ENCODE data around the gene PRKAB1. TPM values are rescaled to one million over a fixed set of nuclear protein-coding genes. Genes with fewer than 3 reads are reported as not detected.

PRKAB1 gene
- polyA plus RNA-seq, 2 of the 4 experiments (the other 2 are of a cell fraction) = 19.0 to 49.2 TPM

DNA sequence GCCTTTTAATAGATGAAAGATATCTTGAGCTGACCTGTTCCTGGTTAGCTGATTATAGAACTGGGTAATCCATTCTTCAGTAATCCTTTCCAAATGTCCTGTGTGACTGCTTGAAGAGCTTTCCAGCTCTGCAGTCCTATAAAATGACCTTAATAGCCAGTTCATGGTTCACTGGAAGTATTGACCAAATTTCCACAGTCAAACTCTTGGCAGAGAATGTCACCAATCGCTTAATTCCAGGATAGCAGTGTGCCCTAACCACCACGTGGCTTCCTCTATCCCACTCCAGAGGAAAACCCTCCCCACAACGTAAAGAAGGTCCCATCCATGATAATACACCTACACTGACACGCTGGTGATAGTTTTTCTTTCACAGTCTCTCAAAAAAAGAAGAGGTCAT lies 17.4 kb downstream of the PRKAB1 start:
- DNase-seq (ENCODE audit: low read depth in 1 of 2, low spot score in 1 of 2) = no peak
- no peak for ATAC-seq
- no peak overlapping the region for H3K4me3 ChIP-seq
- WGBS (ENCODE audit: missing lambda C conversion rate) = 90% methylated on average over 4 of the region's 4 CpGs
- peaks cover 14% of the 10 kb centered on the region; the same call in 1 of the 3 replicates for H3K4me1 ChIP-seq
- H3K27ac ChIP-seq = no peak overlapping the region
- POLR2A ChIA-PET = no interaction called here
- CTCF ChIA-PET = interaction anchor here (0.7 to 1.4 kb wide), 4 partner anchors 9 to 289 kb away, joined by 3 to 4 read pairs (median 3); no protein-coding TSS in a partner anchor
- H3K9me3 ChIP-seq = no peaks in the 10 kb centered on the region
- H3K4me2 ChIP-seq = no peak overlapping the region
- TF ChIP-seq PHF8 (IDR thresholded peaks at IDR 0.05; ENCODE audit: borderline replicate concordance, low read depth) = no peak
- FAIRE-seq = no peak

- TF ChIP-seq CBX8 (IDR thresholded peaks at IDR 0.05) = no peak
- peaks cover 14% of the 10 kb centered on the region; the same call in 1 of the 3 replicates for H3K4me1 ChIP-seq
- ChIA-PET CTCF (interaction anchor here (1.4 to 1.8 kb wide), 2 partner anchors 10 to 36 kb away, joined by 3 read pairs; no protein-coding TSS in a partner anchor), POLR2A (no interaction called here)
- H3K4me3 ChIP-seq = no peak overlapping the region
- H3K4me2 ChIP-seq = no peak overlapping the region
- no peak for ATAC-seq
- no peaks in the 10 kb centered on the region for H3K9me3 ChIP-seq
- no peak for FAIRE-seq
- 94% methylated on average over 12 of the region's 12 CpGs for WGBS (ENCODE audit: missing lambda C conversion rate)
- H3K27ac ChIP-seq = no peak overlapping the region
- DNase-seq (ENCODE audit: low read depth in 1 of 2, low spot score in 1 of 2) = no peak
Measured at GRCh38 chr12:119686355-119686754, 18.4 kb downstream of the PRKAB1 start.

- peaks cover 14% of the 10 kb centered on the region; the same call in 1 of the 3 replicates for H3K4me1 ChIP-seq
- WGBS (ENCODE audit: missing lambda C conversion rate) = 95% methylated on average over 13 of the region's 13 CpGs
- H3K9me3 ChIP-seq = no peaks in the 10 kb centered on the region
- ChIA-PET CTCF (interaction anchor here (1.4 to 1.8 kb wide), 2 partner anchors 10 to 35 kb away, joined by 3 to 4 read pairs; no protein-coding TSS in a partner anchor), POLR2A (no interaction called here)
- no peak for ATAC-seq
- H3K4me2 ChIP-seq = no peak overlapping the region
- DNase-seq (ENCODE audit: low read depth in 1 of 2, low spot score in 1 of 2) = no peak
- TF ChIP-seq MAZ (IDR thresholded peaks at IDR 0.05; ENCODE audit: borderline replicate concordance, low read depth, low read length) (no peak), EHF (CRISPR knock-in tag; IDR thresholded peaks at IDR 0.05) (no peak)
- no peak overlapping the region for H3K27ac ChIP-seq
- no peak overlapping the region for H3K4me3 ChIP-seq
- FAIRE-seq = no peak
Measured at GRCh38 chr12:119686776-119687175, 18.8 kb downstream of the PRKAB1 start.

GRCh38 chr12:119687406-119687805 lies 19.5 kb downstream of the PRKAB1 start:
- Histone ChIP-seq H3K27ac (no peak overlapping the region), H3K4me2 (no peak overlapping the region), H3K9me3 (no peaks in the 10 kb centered on the region), H3K4me3 (no peak overlapping the region), H3K4me1 (peaks cover 14% of the 10 kb centered on the region; the same call in 1 of the 3 replicates)
- no peak for ATAC-seq
- POLR2A ChIA-PET = no interaction called here
- DNase-seq (ENCODE audit: low read depth in 1 of 2, low spot score in 1 of 2) = no peak
- 90% methylated on average over 14 of the region's 14 CpGs for WGBS (ENCODE audit: missing lambda C conversion rate)
- FAIRE-seq = no peak
- TF ChIP-seq GATA3 (IDR thresholded peaks at IDR 0.05; ENCODE audit: borderline replicate concordance) (no peak), NFE2L2 (conservative IDR thresholded peaks at IDR 0.05; ENCODE audit: low read length) (no peak), FOSL2 (IDR thresholded peaks at IDR 0.05) (no peak), FOSL2 (CRISPR knock-in tag; IDR thresholded peaks at IDR 0.05) (no peak), JUN (IDR thresholded peaks at IDR 0.05) (no peak), ZSCAN20 (CRISPR knock-in tag; IDR thresholded peaks at IDR 0.05) (no peak), CHD4 (IDR thresholded peaks at IDR 0.05; ENCODE audit: borderline replicate concordance) (no peak), JUNB (IDR thresholded peaks at IDR 0.05) (no peak), HMGXB4 (CRISPR knock-in tag; IDR thresholded peaks at IDR 0.05; ENCODE audit: borderline replicate concordance) (no peak), RNF2 (IDR thresholded peaks at IDR 0.05; ENCODE audit: borderline replicate concordance, low read depth) (no peak), HOXB5 (CRISPR knock-in tag; IDR thresholded peaks at IDR 0.05) (no peak), CHD2 (IDR thresholded peaks at IDR 0.05; ENCODE audit: low read length, partially characterized antibody) (no peak), NR3C1 (IDR thresholded peaks at IDR 0.05) (no peak), SREBF2 (IDR thresholded peaks at IDR 0.05) (no peak), PHF8 (IDR thresholded peaks at IDR 0.05; ENCODE audit: borderline replicate concordance, low read depth) (no peak), EHMT2 (IDR thresholded peaks at IDR 0.05; ENCODE audit: low read depth) (no peak), HDAC2 (IDR thresholded peaks at IDR 0.05) (no peak), KDM5A (IDR thresholded peaks at IDR 0.05) (no peak), MAFK (IDR thresholded peaks at IDR 0.05; ENCODE audit: partially characterized antibody) (no peak)
- CTCF ChIA-PET = interaction anchor here (1.4 to 1.8 kb wide), 2 partner anchors 10 to 35 kb away, joined by 3 to 4 read pairs; no protein-coding TSS in a partner anchor

All from A549 (cell line).